GM12801 (cell line): Measurements from ENCODE around the gene MYO1A.
A peak's percentile ranks its signal among the peaks of the same experiment; 100 is the strongest.

Experiments used
- CTCF ChIP-seq: IDR thresholded peaks from one replicate; pipeline ENCODE4 v1.5.1; 2011; ENCODE audit warnings: control low read depth; ENCODE audit not compliant: insufficient read length; ENCODE audit errors: extremely low read depth

The MYO1A gene

DNA sequence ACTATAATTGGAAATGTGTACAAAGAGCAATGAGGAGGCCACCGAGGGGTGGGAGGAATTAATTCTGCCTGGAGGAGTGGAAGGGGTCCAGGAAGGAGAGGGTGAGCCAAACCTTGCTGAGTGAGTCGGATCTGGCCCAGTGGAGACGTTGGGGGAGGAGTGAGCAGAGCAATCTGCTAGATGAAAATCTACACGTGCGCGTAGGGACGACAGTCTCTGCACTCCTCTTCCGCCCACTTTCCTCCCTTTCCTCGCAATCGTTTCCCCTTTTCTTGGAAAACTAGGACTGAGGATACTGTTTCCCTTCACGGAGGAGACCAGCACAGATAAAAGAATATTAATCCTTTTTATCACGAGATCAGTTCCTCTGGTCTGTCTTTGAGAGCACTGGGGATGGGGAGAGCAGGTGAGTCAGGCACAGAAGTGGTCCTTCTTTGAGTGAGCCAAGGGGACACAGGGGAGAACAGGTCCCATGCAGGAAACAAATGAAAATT lies 36.1 kb upstream of the MYO1A start:
- TF ChIP-seq CTCF, result no peak

DNA sequence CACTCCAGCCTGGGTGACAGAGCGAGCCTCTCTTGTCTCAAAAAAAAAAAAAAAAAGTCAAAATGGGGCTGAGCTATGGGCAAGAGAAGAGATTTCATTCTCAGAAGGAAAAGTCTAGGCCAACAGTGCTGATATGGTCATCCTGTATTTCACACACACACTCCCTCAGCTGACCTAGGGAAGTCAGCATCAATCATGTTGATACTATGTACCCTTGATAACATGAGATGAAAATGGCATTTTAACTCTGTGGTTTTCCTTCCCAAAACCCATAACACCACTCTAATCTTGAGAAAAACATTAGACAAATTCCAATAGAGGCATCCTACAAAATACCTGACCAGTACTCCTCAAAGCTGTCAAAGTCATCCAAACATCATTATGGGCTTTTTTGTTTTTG lies 30.9 kb upstream of the MYO1A start:
- no peak for TF ChIP-seq CTCF

GRCh38 chr12:57079821-57080220 lies 29.9 kb upstream of the MYO1A start:
- no peak for TF ChIP-seq CTCF

DNA sequence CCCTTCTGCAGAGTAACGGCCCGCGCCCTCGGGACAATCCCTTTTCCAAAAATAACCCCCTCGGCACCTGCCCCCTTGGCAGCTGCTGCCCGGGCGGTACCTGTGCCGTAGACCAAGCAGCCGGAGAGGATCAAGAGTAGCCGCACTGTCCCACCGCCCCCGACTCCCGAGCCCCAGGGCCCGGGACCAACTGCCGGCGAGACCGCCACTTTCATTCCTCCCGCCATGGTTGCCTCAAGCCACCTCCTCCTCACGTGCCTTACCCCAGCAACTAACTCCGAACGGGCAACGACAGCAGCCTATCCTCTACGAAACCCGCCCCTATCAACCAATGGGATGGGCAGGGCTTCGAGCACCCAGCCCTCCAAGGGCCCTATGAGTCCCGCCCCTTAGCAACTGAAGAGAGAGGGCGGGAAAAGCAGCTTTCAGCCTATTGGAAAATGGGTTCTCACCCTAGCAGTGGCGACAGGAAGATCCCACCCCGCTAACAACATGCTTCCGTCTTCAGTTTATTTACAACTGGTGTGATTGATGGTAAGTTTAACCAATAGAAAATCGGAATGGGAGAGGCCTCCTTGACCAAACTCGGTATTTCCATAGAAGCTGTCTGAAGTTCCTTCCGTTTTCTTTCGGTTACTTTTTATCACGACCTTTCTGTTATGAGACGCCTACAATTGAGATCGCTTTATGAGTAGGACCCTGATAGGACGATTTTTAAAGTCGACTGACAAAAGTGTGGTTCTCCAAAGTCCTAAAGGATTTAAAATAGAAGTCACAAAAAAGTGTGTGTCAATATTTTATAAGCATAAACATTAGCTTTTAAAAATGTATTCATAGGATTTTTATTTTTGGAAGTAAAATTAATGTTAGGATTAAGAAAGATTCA lies 28.8 kb upstream of the MYO1A start, which contains the start of gene NEMP1:
TSS of gene NEMP1 (minus strand) at position 273 of the 886 bp plus-strand sequence. CDS start at position 227, 46 bp downstream.
- TF ChIP-seq CTCF, result no peak

- TF ChIP-seq CTCF, result no peak
Observed at GRCh38 chr12:57072661-57073060, 22.7 kb upstream of the MYO1A start.

GRCh38 chr12:57069523-57069922 lies 19.6 kb upstream of the MYO1A start:
- TF ChIP-seq CTCF, result peak; percentile 22

GRCh38 chr12:57066245-57066644 lies 16.3 kb upstream of the MYO1A start:
- TF ChIP-seq CTCF, result no peak
